Prostate gland (tissue), 2 donors: Measurements from ENCODE around the gene GOLM1.

ENCODE experiments used
- POLR2A ChIP-seq: fragments of 450-650 bp; IDR thresholded peaks from one replicate; pipeline ENCODE4 v1.6.1; 2016; ENCODE audit warnings: antibody characterized with exemption, mild to moderate bottlenecking
- TF ChIP-seq, protein P1 (sequence below), 4 experiments: fragments of 200-600 bp in 2 of 4; fragments of 450-650 bp in 2 of 4; sonication (generic) in 2 of 4; IDR thresholded peaks; 1 replicate in 3 of 4; 2 replicates in 1 of 4; pipeline ENCODE4 v1.5.1; 2016 to 2019; ENCODE audit warnings: antibody characterized with exemption in 4 of 4, mild to moderate bottlenecking in 2 of 4, moderate library complexity in 2 of 4

DNA sequence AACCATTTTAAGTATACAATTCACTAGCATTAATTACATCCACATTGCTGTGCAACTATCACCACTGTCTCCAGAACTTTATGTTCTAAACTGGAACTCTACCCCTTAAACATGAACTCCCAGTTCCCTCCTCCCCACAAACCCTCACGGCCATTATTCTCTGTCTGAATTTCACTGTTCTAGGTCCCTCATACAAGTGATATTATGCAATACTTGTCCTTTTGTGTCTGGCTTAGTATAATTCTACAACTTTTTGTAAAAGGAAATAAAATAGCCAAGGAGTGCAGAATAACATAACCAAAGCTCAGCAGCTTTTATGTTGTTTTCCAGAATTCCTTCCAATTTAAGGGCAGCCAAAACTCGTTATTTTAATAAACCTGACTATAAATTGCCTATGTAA, 105.2 kb downstream of the GOLM1 start:
- TF ChIP-seq, protein P1, sequence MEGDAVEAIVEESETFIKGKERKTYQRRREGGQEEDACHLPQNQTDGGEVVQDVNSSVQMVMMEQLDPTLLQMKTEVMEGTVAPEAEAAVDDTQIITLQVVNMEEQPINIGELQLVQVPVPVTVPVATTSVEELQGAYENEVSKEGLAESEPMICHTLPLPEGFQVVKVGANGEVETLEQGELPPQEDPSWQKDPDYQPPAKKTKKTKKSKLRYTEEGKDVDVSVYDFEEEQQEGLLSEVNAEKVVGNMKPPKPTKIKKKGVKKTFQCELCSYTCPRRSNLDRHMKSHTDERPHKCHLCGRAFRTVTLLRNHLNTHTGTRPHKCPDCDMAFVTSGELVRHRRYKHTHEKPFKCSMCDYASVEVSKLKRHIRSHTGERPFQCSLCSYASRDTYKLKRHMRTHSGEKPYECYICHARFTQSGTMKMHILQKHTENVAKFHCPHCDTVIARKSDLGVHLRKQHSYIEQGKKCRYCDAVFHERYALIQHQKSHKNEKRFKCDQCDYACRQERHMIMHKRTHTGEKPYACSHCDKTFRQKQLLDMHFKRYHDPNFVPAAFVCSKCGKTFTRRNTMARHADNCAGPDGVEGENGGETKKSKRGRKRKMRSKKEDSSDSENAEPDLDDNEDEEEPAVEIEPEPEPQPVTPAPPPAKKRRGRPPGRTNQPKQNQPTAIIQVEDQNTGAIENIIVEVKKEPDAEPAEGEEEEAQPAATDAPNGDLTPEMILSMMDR (IDR thresholded peaks at IDR 0.05) = no peak
- TF ChIP-seq POLR2A = no peak
